Mesodermal cell (in vitro differentiated cells): ENCODE data around the gene SH2B3.

Experiments
- H3K27ac ChIP-seq: 2 replicates; pipeline ENCODE4 v1.7.0; 2013; ENCODE audit warnings: mild to moderate bottlenecking, low read depth, low read length, moderate library complexity; ENCODE audit not compliant: severe bottlenecking
- H3K36me3 ChIP-seq: 2 replicates; pipeline ENCODE4 v1.7.1; 2013; ENCODE audit warnings: mild to moderate bottlenecking, low read length, moderate library complexity; ENCODE audit not compliant: control insufficient read depth, insufficient read depth
- H3K4me1 ChIP-seq: one replicate; pipeline ENCODE4 v1.7.1; 2013; ENCODE audit warnings: mild to moderate bottlenecking, low read length; ENCODE audit not compliant: insufficient read depth, control insufficient read depth, poor library complexity, severe bottlenecking
- H3K4me3 ChIP-seq: 2 replicates; pipeline ENCODE4 v1.7.0; 2013; ENCODE audit warnings: low read length, control low read depth, mild to moderate bottlenecking; ENCODE audit not compliant: insufficient read depth, poor library complexity, severe bottlenecking; ENCODE audit errors: extremely low read depth
- H3K9me3 ChIP-seq: 2 replicates; pipeline ENCODE4 v1.7.1; 2013; ENCODE audit warnings: mild to moderate bottlenecking, low read length, moderate library complexity; ENCODE audit not compliant: control insufficient read depth
- WGBS, 2 experiments: methylation state at CpG; one replicate each; pipeline ENCODE4 v1.1.5; 2013; ENCODE audit warnings: missing lambda C conversion rate in 2 of 2; ENCODE audit not compliant: insufficient coverage in 2 of 2; 5-methylcytosine and 5-hydroxymethylcytosine counted together

Gene SH2B3

DNA sequence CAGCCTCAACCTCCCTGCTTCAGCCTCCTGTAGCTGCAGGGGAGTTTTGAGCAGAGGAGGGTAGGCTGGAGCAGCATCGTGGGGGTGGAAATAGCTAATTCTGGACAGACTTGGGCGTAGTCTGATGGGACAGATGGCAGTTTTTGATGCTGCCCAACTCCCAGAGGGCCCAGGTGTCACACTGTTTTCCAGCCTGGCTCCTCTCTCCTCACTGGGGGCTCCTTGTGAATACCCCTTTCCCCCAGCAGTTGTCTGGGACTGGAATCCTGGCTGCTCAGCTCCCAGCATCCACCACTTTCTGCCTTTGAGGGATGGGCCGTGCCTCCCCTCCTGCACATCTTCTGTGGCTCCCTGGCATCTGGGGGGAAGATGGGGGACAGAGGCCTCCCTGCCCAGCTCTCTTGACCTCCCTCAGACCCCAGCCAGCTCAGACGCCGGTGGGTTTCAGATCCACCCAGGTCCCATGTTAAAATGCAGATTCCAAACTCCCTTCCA is 34.0 kb downstream of the SH2B3 start:
- 93 to 100% methylated on average over 1 to 4 of the region's 5 CpGs for WGBS, 2 experiments
- H3K4me3 ChIP-seq, result no peak overlapping the region
- peaks cover 42% of the 10 kb centered on the region for H3K36me3 ChIP-seq
- H3K27ac ChIP-seq, result peak overlapping the region; percentile 5
- peaks cover 32% of the 10 kb centered on the region for H3K4me1 ChIP-seq
- H3K9me3 ChIP-seq, result no peaks in the 10 kb centered on the region

DNA sequence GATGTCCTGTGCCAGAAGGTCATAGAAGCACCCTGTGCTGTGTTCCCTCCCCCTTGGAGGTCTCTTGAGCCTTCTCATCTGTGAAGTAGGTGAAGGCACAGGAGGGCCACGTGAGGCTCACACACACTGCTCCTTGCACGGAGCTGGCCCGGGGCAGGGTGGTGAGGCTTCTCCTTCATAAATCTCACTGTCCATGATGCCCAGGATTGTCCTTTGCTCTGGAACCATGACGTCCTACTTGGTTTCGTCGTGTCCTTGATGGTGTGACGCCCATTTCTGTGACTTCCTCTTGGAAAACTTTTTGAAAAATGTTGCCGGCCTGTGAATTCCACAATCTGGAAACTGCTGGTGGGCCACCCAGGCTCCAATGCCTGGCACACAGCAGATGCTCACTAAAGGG is 34.4 kb downstream of the SH2B3 start:
- Histone ChIP-seq H3K4me3 (no peak overlapping the region), H3K27ac (no peak overlapping the region), H3K36me3 (peaks cover 45% of the 10 kb centered on the region), H3K4me1 (peaks cover 37% of the 10 kb centered on the region), H3K9me3 (no peaks in the 10 kb centered on the region)
- WGBS, 2 experiments, result 91 to 98% methylated on average over 8 of the region's 8 CpGs

DNA sequence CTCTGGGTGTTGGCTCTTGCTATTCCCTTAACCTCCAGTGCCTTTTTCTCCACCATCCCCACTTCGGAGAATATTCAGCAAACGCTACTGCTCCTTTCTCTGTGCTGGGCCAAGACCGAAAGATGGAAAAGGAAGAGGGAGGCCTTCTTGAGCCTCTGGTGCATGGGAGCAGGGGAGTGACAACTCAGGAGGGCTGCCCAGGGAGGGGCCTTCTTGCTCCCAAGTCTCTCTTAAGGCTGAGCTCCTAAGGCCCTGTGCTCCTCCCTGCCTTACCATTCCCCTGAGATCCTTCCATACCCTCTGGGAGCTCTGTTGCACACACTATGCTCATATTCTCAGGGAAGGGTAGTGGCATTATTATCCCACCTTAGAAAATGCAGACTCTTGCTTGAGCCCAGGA is 34.9 kb downstream of the SH2B3 start:
- 88% methylated on average over 3 of the region's 3 CpGs; no CpG with 5 or more reads in 1 of the 2 experiments for WGBS, 2 experiments
- Histone ChIP-seq H3K36me3 (peaks cover 47% of the 10 kb centered on the region), H3K4me1 (peaks cover 41% of the 10 kb centered on the region), H3K4me3 (no peak overlapping the region), H3K27ac (no peak overlapping the region), H3K9me3 (no peaks in the 10 kb centered on the region)

GRCh38 chr12:111441107-111441928 is 35.6 kb downstream of the SH2B3 start:
- H3K36me3 ChIP-seq, result peaks cover 53% of the 10 kb centered on the region
- WGBS, 2 experiments, result 78 to 99% methylated on average over 1 to 7 of the region's 7 CpGs
- no peak overlapping the region for H3K4me3 ChIP-seq
- peaks cover 44% of the 10 kb centered on the region for H3K4me1 ChIP-seq
- no peak overlapping the region for H3K27ac ChIP-seq
- H3K9me3 ChIP-seq, result no peaks in the 10 kb centered on the region

GRCh38 chr12:111442301-111443045 is 36.8 kb downstream of the SH2B3 start:
- Histone ChIP-seq H3K4me1 (peaks cover 44% of the 10 kb centered on the region), H3K9me3 (no peaks in the 10 kb centered on the region), H3K36me3 (peaks cover 63% of the 10 kb centered on the region), H3K4me3 (no peak overlapping the region), H3K27ac (peak overlapping the region; percentile 18)
- WGBS, 2 experiments, result 94 to 97% methylated on average over 7 to 9 of the region's 10 CpGs

GRCh38 chr12:111443086-111443485 is 37.4 kb downstream of the SH2B3 start:
- peaks cover 69% of the 10 kb centered on the region for H3K36me3 ChIP-seq
- H3K27ac ChIP-seq, result peak overlapping the region; percentile 18
- no peak overlapping the region for H3K4me3 ChIP-seq
- 93 to 96% methylated on average over 6 to 7 of the region's 7 CpGs for WGBS, 2 experiments
- no peaks in the 10 kb centered on the region for H3K9me3 ChIP-seq
- H3K4me1 ChIP-seq, result peaks cover 38% of the 10 kb centered on the region

- H3K27ac ChIP-seq, result peak overlapping the region; percentile 18
- no peaks in the 10 kb centered on the region for H3K9me3 ChIP-seq
- no peak overlapping the region for H3K4me3 ChIP-seq
- H3K36me3 ChIP-seq, result peaks cover 74% of the 10 kb centered on the region
- peaks cover 33% of the 10 kb centered on the region for H3K4me1 ChIP-seq
- WGBS, 2 experiments, result 89 to 95% methylated on average over 4 to 7 of the region's 7 CpGs
Observed at GRCh38 chr12:111443586-111443985, 37.9 kb downstream of the SH2B3 start.

DNA sequence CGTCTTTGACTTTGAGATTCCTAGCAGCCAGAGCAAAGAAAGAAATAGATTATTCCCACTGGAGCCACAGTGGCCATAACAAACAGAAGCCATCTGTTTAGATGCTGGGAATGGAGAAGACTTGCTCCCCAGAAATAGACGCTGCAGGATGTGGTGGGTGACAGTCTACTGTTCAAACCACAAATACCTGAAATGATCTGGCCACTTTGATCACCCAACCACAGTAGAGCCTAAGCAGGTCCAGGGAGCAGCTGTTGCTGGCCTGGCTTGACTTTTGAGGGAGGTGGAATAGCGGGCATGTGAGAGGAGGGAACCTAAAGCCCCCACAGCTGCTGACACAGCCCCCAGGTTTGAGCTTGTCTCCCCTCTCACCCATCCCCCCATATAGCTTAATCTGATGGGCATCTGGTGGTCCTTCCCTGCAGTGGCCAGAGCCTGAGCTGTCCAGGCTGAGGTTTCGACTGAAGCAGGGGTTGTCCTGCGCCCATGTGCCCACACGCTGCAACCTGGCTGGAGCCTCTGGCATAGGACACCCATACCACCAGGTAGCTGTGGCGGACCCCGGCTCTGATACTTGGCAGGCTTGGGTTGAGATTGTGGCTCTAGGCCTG is 38.7 kb downstream of the SH2B3 start:
- Histone ChIP-seq H3K4me3 (no peak overlapping the region), H3K4me1 (peaks cover 31% of the 10 kb centered on the region), H3K27ac (peak overlapping the region; percentile 84), H3K36me3 (peaks cover 82% of the 10 kb centered on the region), H3K9me3 (no peaks in the 10 kb centered on the region)
- 96 to 100% methylated on average over 3 to 4 of the region's 8 CpGs for WGBS, 2 experiments

DNA sequence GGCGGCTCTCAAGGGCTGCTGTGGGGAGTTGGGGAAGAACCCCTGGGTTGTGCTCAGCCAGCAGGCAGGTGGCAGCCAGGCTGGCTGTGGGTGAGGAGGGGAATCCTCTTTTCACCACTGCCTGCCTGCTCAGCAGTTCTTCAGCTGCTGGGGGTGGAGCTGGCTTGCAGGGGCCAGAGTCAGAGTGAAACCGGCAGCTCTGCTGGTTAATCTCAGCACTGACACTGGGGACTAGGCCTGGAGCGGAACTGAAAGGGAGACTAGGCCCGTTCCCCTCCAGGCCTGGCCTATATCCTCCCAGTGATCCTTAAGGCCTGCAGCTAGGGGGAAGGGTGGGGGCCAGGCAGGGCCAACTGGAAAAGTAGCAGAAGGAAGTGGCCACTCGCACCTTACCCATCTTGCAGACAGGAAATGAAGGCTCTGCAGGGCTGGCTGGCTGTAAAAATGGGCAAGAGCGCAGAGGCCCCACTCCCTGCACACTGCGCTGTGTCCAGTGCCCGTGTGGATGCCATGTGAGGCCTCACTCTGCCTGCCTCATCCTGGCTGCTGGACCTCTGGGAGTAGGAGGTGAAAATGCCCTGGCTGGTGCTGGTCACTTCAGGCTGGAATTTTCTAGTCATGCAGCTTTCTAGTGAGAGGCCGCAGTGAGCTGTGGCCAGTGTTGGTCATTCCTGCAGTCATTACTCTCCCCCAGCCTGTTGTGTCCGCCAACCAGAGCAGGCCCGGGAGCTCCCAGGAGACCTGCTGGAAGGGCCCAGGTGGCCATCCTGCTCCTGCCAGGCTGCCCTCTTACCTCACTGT is 39.4 kb downstream of the SH2B3 start:
- Histone ChIP-seq H3K4me1 (peaks cover 28% of the 10 kb centered on the region), H3K4me3 (no peak overlapping the region), H3K27ac (peak overlapping the region; percentile 84), H3K9me3 (no peaks in the 10 kb centered on the region), H3K36me3 (peaks cover 83% of the 10 kb centered on the region)
- WGBS, 2 experiments, result 88 to 89% methylated on average over 8 to 11 of the region's 11 CpGs
